Hepatocyte (in vitro differentiated cells): Measurements from ENCODE around the gene ASTN2. TPM values are rescaled to one million over a fixed set of nuclear protein-coding genes. Genes with fewer than 3 reads are reported as not detected.
"Not testable (repeated sequence)": the region's sequence is repeated elsewhere in the genome, so short reads cannot be mapped to it uniquely, and the experiment has no call there.

Source experiments
- DNase-seq: peaks from one replicate; pipeline ENCODE4 v3.0.0-alpha.2; 2016; ENCODE audit warnings: low spot score
- H2AFZ ChIP-seq: fragments of 200-600 bp; sonication (generic); 2 replicates; pipeline ENCODE4 v1.6.0; 2016; ENCODE audit warnings: antibody characterized with exemption, mild to moderate bottlenecking
- H3K27ac ChIP-seq: fragments of 200-600 bp; sonication (generic); 2 replicates; pipeline ENCODE4 v1.5.1; 2016; ENCODE audit warnings: mild to moderate bottlenecking
- H3K27me3 ChIP-seq: fragments of 200-600 bp; sonication (generic); 2 replicates; pipeline ENCODE4 v1.6.1; 2016
- H3K36me3 ChIP-seq: fragments of 200-600 bp; sonication (generic); replicated peaks from 2 replicates; pipeline ENCODE4 v1.5.1; 2016; ENCODE audit warnings: low read depth; ENCODE audit not compliant: insufficient read depth
- H3K4me1 ChIP-seq: fragments of 200-600 bp; sonication (generic); 2 replicates; pipeline ENCODE4 v1.5.1; 2016; ENCODE audit warnings: mild to moderate bottlenecking, moderate library complexity; ENCODE audit not compliant: insufficient read depth
- H3K4me2 ChIP-seq: fragments of 200-600 bp; sonication (generic); 2 replicates; pipeline ENCODE4 v1.6.0; 2016
- H3K4me3 ChIP-seq: fragments of 200-600 bp; sonication (generic); 2 replicates; pipeline ENCODE4 v1.5.1; 2016; ENCODE audit warnings: mild to moderate bottlenecking
- H3K79me2 ChIP-seq: fragments of 200-600 bp; sonication (generic); 2 replicates; pipeline ENCODE4 v1.6.0; 2017; ENCODE audit warnings: mild to moderate bottlenecking
- H3K9me2 ChIP-seq: fragments of 200-600 bp; sonication (generic); replicated peaks from 2 replicates; pipeline ENCODE4 v1.6.0; 2017; ENCODE audit warnings: mild to moderate bottlenecking; ENCODE audit not compliant: insufficient read depth
- H3K9me3 ChIP-seq: fragments of 200-600 bp; sonication (generic); 2 replicates; pipeline ENCODE4 v1.5.1; 2016; ENCODE audit warnings: low read depth, mild to moderate bottlenecking
- H4K20me1 ChIP-seq: fragments of 200-600 bp; sonication (generic); 2 replicates; pipeline ENCODE4 v1.6.0; 2016; ENCODE audit warnings: mild to moderate bottlenecking; ENCODE audit not compliant: insufficient read depth, poor library complexity, severe bottlenecking
- EZH2 ChIP-seq: fragments of 200-600 bp; sonication (generic); IDR thresholded peaks from 2 replicates; pipeline ENCODE4 v1.6.1; 2016; ENCODE audit warnings: antibody characterized with exemption, mild to moderate bottlenecking, borderline replicate concordance
- EZH2phosphoT487 ChIP-seq: fragments of 200-600 bp; sonication (generic); IDR thresholded peaks from one replicate; pipeline ENCODE4 v1.6.1; 2018; ENCODE audit warnings: antibody characterized with exemption, mild to moderate bottlenecking, low read depth, moderate library complexity; ENCODE audit not compliant: unreplicated experiment, severe bottlenecking
- WGBS: methylation state at CpG from one replicate; pipeline ENCODE4 v1.1.6; 2016; ENCODE audit warnings: low lambda C conversion rate; ENCODE audit errors: missing lambda C conversion rate; 5-methylcytosine and 5-hydroxymethylcytosine counted together
- polyA plus RNA-seq: library from polyadenylated mRNA; unstranded; fragments of >200 nt; fragmentation: Nextera tagmentation; extraction: Ambion mirVana; gene quantifications from 2 replicates; pipeline ENCODE4 v1.2.1, GENCODE V29; 2016
- total RNA-seq: library from RNA; depleted of rRNA; stranded (reverse); fragments of >200 nt; gene quantifications from 2 replicates; pipeline ENCODE4 v1.2.3, GENCODE V29; 2014
- TF ChIP-seq, protein P1 (sequence below): fragments of 200-600 bp; sonication (generic); IDR thresholded peaks from 2 replicates; pipeline ENCODE4 v1.5.1; 2016; ENCODE audit warnings: antibody characterized with exemption, mild to moderate bottlenecking; ENCODE audit not compliant: poor library complexity

The ASTN2 gene
- total and polyA plus RNA-seq, 2 experiments from 2014 or later, result 6.4 to 8.4 TPM

DNA sequence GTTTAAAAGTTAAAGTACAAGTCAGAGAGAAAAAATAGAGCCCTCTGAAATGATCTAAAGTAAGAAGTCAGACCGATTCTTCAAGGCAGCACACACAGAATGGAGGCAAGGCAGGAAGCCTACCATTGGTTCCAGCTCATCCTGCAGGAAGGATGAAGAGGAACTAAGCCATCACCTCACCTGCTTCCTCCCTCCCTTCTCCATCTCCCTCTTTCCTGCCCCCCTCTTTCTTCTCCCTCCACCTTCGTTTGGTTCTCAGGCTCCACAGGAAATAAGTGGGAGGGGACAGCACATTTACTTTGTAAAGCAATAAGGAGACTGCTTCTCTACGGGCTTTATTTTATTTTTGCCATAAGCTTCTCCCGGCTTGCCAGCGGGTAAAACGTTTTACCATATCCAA, 514.3 kb downstream of the ASTN2 start:
- Histone ChIP-seq H3K27me3 (no peaks in the 10 kb centered on the region), H3K4me2 (no peak overlapping the region), H4K20me1 (no peaks in the 10 kb centered on the region), H3K4me1 (no peaks in the 10 kb centered on the region), H3K4me3 (no peak overlapping the region), H3K79me2 (no peaks in the 10 kb centered on the region), H3K36me3 (no peaks in the 10 kb centered on the region), H2AFZ (no peak overlapping the region), H3K27ac (no peak overlapping the region), H3K9me2 (no peaks in the 10 kb centered on the region), H3K9me3 (no peaks in the 10 kb centered on the region)
- 84% methylated on average over 6 of the region's 6 CpGs for WGBS
- no peak for TF ChIP-seq EZH2phosphoT487
- TF ChIP-seq, protein P1, sequence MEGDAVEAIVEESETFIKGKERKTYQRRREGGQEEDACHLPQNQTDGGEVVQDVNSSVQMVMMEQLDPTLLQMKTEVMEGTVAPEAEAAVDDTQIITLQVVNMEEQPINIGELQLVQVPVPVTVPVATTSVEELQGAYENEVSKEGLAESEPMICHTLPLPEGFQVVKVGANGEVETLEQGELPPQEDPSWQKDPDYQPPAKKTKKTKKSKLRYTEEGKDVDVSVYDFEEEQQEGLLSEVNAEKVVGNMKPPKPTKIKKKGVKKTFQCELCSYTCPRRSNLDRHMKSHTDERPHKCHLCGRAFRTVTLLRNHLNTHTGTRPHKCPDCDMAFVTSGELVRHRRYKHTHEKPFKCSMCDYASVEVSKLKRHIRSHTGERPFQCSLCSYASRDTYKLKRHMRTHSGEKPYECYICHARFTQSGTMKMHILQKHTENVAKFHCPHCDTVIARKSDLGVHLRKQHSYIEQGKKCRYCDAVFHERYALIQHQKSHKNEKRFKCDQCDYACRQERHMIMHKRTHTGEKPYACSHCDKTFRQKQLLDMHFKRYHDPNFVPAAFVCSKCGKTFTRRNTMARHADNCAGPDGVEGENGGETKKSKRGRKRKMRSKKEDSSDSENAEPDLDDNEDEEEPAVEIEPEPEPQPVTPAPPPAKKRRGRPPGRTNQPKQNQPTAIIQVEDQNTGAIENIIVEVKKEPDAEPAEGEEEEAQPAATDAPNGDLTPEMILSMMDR, result no peak
- TF ChIP-seq EZH2, result no peak
- no peak for DNase-seq

DNA sequence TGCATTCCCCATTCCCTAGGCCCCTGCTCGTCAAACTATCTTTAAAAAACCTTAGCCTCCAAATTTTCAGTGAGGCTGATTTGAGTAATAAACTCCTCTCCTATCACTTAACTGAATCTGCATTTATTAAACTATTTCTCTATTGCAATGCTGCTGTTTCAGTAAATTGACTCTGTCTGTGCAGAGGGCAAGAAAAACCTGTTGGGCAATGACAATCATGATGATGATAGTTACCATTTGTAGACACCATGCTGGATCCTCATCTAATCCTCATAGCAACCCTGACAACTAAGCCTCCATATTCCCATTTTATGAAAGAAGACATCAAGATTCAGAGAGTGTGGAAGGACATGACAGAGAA, 514.9 kb downstream of the ASTN2 start:
- 68% methylated on average over 1 of the region's 1 CpG for WGBS
- Histone ChIP-seq H3K36me3 (no peaks in the 10 kb centered on the region), H3K79me2 (no peaks in the 10 kb centered on the region), H3K4me2 (no peak overlapping the region), H3K4me1 (no peaks in the 10 kb centered on the region), H3K9me3 (no peaks in the 10 kb centered on the region), H3K27ac (no peak overlapping the region), H3K4me3 (no peak overlapping the region), H4K20me1 (no peaks in the 10 kb centered on the region), H2AFZ (no peak overlapping the region), H3K27me3 (no peaks in the 10 kb centered on the region), H3K9me2 (no peaks in the 10 kb centered on the region)
- TF ChIP-seq, protein P1, result no peak
- no peak for TF ChIP-seq EZH2phosphoT487
- TF ChIP-seq EZH2, result no peak
- DNase-seq, result no peak

DNA sequence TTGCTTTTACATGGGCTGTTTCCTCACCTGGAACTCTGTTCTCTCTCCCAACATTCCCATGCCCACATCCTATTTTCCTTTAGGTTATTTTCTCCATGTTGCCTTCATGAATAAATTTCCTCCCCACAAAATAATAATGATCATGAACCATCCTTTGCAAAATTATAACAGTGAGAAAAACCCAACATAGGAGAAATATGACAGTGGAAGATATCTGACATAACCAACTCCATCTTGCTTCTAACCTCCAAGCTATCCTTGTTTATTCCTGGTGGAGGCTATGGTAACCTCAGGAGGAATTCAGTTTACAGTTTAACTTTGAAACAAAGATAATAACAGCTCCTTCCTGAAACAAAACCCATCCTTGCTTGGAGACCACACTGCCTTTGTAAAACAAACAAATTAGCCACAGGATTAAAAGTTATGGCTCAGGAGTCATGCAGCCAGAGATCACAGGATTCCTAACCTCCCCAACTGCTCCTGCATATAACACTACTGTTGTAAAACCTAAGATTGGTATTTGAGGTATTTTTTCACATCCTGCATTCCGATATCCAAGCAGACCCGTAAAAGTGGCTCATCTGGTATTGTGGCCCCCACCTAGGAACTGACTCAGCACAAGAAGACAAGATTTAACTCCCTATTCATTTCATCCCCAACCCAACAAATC, 515.4 kb downstream of the ASTN2 start:
- H2AFZ ChIP-seq, result no peak overlapping the region
- no peak for DNase-seq
- no peak overlapping the region for H3K4me2 ChIP-seq
- H3K9me2 ChIP-seq, result no peaks in the 10 kb centered on the region
- H3K36me3 ChIP-seq, result no peaks in the 10 kb centered on the region
- H3K9me3 ChIP-seq, result no peaks in the 10 kb centered on the region
- H4K20me1 ChIP-seq, result no peaks in the 10 kb centered on the region
- 28% methylated on average over 2 of the region's 2 CpGs for WGBS
- no peaks in the 10 kb centered on the region for H3K79me2 ChIP-seq
- no peaks in the 10 kb centered on the region for H3K4me1 ChIP-seq
- no peak overlapping the region for H3K4me3 ChIP-seq
- TF ChIP-seq, protein P1, result no peak
- TF ChIP-seq EZH2phosphoT487 (no peak), EZH2 (no peak)
- H3K27ac ChIP-seq, result no peak overlapping the region
- H3K27me3 ChIP-seq, result no peaks in the 10 kb centered on the region

DNA sequence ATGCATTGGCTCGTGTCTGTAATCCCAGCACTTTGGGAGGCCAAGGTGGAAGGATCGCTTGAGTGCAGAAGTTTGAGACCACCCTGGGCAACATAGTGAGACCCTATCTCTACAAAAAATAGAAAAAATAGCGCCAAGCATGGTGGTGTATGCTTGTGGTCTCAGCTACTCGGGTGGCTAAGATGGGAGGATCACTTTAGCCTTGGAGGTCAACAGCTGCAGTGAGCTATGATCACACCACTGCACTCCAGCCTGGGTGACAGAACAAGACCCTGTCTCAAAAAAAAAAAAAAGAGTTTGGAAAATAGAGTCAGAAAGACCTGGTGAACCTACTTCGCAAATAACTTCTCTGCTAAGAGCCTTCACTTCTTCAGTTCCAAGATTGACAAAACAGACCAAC, 516.7 kb downstream of the ASTN2 start:
- not testable (repeated sequence) for H3K27ac ChIP-seq, H3K9me2 ChIP-seq, H3K4me3 ChIP-seq, H4K20me1 ChIP-seq, H3K79me2 ChIP-seq, H3K4me2 ChIP-seq, H3K9me3 ChIP-seq, H2AFZ ChIP-seq, H3K36me3 ChIP-seq, DNase-seq, H3K4me1 ChIP-seq, H3K27me3 ChIP-seq
- 93% methylated on average over 5 of the region's 5 CpGs for WGBS
